Esophagus muscularis mucosa (tissue), 4 donors: ENCODE measurements around the gene ORC1.

ENCODE experiments used
- EP300 ChIP-seq: sonication (generic); formaldehyde crosslinking; IDR thresholded peaks from one replicate; pipeline ENCODE4 v1.6.1; 2017; ENCODE audit warnings: antibody characterized with exemption
- POLR2A ChIP-seq: fragments of 450-650 bp; IDR thresholded peaks from one replicate; pipeline ENCODE4 v1.6.1; 2017; ENCODE audit warnings: antibody characterized with exemption, moderate library complexity, mild to moderate bottlenecking, low read depth
- POLR2AphosphoS5 ChIP-seq, 2 donors: sonication (generic); formaldehyde crosslinking; IDR thresholded peaks; one replicate each; pipeline ENCODE4 v1.6.1; 2017; ENCODE audit warnings: antibody characterized with exemption in 2 of 2
- TF ChIP-seq, protein P1 (sequence below), 3 experiments: fragments of 200-600 bp in 2 of 3; fragments of 450-650 bp in 1 of 3; sonication (generic) in 2 of 3; IDR thresholded peaks; one replicate each; pipeline ENCODE4 v1.5.1; 2017 to 2019; ENCODE audit warnings: antibody characterized with exemption in 3 of 3, mild to moderate bottlenecking in 2 of 3, moderate library complexity in 1 of 3

- TF ChIP-seq, protein P1, sequence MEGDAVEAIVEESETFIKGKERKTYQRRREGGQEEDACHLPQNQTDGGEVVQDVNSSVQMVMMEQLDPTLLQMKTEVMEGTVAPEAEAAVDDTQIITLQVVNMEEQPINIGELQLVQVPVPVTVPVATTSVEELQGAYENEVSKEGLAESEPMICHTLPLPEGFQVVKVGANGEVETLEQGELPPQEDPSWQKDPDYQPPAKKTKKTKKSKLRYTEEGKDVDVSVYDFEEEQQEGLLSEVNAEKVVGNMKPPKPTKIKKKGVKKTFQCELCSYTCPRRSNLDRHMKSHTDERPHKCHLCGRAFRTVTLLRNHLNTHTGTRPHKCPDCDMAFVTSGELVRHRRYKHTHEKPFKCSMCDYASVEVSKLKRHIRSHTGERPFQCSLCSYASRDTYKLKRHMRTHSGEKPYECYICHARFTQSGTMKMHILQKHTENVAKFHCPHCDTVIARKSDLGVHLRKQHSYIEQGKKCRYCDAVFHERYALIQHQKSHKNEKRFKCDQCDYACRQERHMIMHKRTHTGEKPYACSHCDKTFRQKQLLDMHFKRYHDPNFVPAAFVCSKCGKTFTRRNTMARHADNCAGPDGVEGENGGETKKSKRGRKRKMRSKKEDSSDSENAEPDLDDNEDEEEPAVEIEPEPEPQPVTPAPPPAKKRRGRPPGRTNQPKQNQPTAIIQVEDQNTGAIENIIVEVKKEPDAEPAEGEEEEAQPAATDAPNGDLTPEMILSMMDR (IDR thresholded peaks at IDR 0.05): no peak
- no peak for TF ChIP-seq POLR2A
- TF ChIP-seq EP300: no peak
- no peak for TF ChIP-seq POLR2AphosphoS5 (IDR thresholded peaks at IDR 0.05)
These were observed 45.2 kb downstream of the ORC1 start for GRCh38 chr1:52358851-52359497.
